ENCODE measurements around the gene IQCK.

Gene IQCK

GRCh38 chr16:19892902-19893301 lies 174.8 kb downstream of the IQCK start:
- no peak for DNase-seq

GRCh38 chr16:19894586-19894985 lies 176.5 kb downstream of the IQCK start:
- DNase-seq, result no peak

- no peak for DNase-seq
These were observed 178.9 kb downstream of the IQCK start for GRCh38 chr16:19896951-19897350.

- no peak for DNase-seq
These were observed 180.1 kb downstream of the IQCK start for GRCh38 chr16:19898166-19898565.

GRCh38 chr16:19898924-19899604 lies 181.0 kb downstream of the IQCK start:
- no peak for DNase-seq

GRCh38 chr16:19899605-19899955 lies 181.5 kb downstream of the IQCK start:
- DNase-seq, result no peak

- no peak for DNase-seq
These were observed 183.1 kb downstream of the IQCK start for GRCh38 chr16:19901164-19901563.

- peak; percentile 33 for DNase-seq
These were observed 189.3 kb downstream of the IQCK start for GRCh38 chr16:19907161-19907992.
